DMS153 treated with DMSO at 0.1 percent for 48 hours (cell line): ENCODE data around the gene C19orf53.
A peak's percentile ranks its signal among the peaks of the same experiment; 100 is the strongest.
"Not testable (repeated sequence)": the region's sequence is repeated elsewhere in the genome, so short reads cannot be mapped to it uniquely, and the experiment has no call there.

Experiments
- DNase-seq: peaks from one replicate; lab custom pipeline; 2025; ENCODE audit not compliant: unreplicated experiment; lab: John Stamatoyannopoulos, UW

Gene C19orf53

DNA sequence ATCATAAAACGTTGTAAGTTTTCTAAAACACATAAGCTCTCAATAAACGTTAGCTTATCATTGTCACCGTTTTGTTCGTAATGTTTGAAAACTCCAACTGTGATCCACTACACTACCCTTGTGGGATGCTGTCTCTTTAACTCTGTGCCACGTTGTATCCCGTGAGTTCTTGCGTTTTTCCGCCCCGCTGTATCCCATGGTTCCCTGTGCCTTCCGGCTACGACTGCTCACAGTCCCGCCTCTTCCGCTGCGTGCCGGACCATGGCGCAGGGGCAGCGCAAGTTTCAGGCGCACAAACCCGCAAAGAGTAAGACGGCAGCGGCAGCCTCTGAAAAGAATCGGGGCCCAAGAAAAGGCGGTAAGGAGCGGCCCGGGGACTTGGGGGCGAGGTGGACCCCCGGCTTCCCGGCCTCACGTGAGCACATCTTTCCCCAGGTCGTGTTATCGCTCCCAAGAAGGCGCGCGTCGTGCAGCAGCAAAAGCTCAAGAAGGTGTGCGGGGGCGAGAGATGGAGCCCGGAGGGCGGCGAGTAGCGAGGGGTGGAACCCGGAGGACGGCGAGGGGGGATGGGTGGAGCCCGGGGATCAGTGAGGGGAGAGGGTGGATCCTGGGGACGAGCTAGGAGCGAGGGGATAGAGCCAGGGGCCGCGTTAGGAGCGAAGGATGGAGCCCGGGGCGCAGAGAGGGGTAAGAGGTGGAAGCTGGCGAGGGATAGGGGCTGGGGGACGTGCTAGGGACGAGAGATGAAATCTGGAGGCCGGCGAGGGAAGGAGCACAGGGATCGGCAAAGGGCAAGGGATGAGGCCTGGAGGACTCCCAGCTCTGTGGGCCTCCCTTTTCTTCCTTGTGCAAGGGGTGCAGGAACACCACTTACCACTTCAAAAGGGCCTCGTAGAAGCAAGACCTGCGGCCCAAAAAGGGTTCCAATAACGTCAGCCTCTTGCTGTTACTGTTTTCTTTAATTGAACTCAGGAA is at the start of gene C19orf53:
TSS of gene C19orf53 (plus strand) at position 240 of the 975 bp plus-strand sequence. CDS start at position 262, 22 bp downstream.
- DNase-seq = peak; percentile 80

DNA sequence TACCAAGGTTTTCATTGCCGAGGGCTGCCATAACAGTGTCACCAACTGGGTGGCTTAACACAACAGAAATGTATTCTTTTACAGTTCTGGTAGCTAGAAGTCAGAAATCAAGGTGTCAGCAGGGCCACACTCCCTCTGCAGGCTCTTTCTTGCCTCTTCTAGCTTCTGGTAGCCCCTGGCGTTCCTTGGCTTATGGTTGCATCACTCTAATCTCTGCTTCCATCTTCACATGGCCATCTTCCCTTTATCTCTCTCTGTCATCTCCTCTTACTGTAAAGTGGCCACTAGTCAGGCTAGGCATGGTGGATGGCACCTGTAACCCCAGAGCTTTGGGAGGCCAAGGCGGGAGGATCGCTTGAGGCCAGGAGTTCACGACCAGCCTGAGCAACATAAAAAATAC is 47.9 kb upstream of the C19orf53 start:
- DNase-seq = no peak

DNA sequence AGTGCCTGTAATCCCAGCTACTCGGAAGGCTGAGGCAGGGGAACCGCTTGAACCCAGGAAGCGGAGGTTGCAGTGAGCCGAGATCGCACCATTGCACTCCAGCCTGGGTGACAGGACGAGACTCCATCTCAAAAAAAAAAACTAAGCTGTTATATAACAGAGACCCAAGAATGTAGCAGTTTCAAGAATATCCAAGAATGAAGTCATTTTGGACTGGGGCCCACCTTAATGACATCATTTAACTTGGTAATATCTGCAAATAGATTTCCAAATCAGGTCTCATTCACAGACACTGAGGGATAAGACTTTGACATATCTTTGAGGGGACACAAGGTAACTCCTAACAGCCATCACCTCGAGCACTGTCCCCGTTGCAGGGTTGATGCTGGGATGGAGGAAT is 46.5 kb upstream of the C19orf53 start:
- DNase-seq = no peak

DNA sequence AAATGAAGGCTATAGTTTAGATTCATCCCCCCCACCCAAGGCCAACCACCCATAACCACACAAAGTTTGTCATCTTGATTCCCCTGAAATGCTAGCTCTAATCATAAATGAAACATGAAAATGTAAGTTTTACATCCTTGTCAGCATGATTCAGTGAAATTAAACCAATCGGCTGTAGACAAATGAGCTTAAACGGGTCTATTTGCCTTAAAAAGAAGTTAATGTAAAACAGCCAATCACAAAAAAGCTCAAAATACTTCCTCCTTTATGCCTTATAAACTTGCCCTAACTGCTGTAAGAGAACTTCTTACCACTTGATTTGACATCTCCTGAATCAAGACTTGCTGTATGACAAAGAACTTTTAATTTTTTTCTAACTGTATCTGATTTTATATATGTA is 44.4 kb upstream of the C19orf53 start:
- no peak for DNase-seq

DNA sequence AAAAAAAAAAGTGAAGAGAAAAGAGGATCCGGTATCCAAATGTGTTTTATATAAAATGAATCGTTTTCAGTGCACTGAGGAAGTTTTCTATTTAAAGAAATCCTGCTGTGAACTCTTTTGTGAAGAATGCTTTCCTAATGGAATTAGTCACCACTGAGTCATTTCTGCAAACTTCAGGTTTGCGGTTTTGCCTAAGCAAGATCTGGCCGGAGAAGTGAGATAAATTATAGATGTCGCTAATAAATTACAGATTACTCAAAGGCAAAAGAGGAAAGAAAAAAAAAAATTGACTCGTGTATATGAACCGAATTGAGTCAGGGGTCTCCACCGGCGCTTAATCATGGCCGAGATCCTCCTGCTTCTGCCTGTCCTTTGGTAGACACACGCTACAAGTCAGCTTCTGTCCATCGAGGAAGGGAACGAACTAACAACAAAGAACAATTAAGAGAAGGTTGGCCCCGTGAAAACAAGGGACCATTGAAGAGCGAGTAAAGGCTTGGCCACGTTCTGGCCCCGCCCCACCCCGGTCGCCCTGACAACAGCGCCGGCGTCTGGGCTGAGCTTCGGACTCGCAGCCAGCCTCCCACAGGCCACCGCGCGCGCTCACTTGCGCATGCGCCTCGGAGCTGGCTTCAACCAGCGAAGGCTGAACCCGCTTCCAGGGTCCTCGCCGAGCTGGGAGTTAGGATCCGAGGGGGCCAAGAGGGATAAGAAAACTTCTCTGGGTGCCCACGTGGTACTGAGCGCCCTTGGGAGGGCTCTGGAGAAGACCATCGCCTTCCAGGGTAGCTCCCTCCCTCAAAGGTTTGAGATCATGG is 42.9 kb upstream of the C19orf53 start:
- DNase-seq = peak; percentile 94

DNA sequence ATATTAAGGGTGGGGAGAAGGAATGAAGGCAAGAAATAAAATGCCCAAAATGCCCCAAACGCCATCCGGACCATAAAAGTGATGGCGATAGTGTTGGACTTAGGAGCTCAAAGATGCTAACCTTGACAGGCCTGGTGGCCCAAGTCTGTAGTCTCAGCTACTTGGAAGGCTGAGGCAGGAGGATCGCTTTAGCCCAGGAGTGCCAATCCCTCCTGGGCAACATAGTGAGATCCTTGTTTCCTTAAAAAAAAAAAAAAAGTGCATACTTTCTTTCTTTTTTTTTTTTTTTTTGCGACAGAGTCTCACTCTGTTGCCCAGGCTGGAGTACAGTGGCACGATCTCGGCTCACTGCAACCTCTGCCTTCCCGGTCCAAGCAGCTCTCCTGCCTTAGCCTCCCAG is 41.9 kb upstream of the C19orf53 start:
- DNase-seq = no peak

DNA sequence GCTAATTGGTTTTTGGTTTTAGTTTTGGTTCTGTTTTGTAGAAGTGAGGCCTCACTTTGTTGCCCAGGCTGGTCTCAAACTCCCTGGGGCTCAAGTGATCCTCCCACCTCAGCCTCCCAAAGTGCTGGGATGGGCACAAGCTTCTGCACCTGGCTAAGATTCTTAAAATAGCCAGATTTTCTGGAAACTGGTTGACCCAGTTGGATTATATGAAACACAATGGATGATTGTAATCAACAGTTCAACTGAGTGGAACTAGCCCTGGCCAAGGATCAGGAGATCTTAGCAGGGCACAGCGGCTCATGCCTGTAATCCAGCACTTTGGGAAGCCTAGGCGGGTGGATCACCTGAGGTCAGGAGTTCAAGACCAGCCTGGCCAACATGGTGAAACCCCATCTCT is 39.5 kb upstream of the C19orf53 start:
- DNase-seq = no peak

DNA sequence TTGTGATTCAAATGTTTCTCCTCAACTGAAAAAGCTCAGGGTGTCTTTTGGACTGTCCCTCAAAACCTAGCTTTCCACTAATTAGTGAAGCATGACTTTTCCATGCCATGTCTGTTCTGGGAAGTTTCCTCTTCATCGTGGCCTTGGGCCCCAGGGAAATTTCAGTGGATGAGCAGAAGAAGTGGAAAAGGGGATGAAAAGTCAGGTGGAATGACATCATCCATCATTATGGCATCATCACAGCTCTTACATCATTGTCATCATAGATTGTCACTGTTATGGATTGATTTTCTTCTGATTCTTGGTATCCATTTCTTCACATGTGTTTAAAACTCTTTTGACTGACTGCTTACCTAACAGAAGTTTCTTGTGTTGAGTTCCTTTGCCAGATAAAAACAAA is 36.2 kb upstream of the C19orf53 start:
- DNase-seq = no peak

DNA sequence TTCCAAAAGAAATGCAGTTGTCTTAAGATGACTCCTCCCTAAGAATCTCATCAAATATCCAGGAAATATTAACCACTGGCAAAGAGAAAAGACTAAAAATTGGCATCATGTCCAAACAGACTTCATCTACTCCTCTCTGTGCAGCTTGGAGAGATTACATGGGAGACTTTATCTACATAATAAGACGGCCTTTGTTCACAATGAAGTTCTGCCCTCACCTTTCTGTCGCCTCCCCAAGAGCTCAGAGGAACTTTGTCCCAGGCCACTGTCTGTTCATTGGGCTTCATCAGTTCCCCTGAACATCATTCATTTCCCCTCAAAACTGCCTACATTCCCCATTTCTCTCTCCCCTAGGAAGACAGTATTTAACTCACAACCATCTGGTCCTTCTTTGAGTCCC is 32.4 kb upstream of the C19orf53 start:
- DNase-seq = no peak

DNA sequence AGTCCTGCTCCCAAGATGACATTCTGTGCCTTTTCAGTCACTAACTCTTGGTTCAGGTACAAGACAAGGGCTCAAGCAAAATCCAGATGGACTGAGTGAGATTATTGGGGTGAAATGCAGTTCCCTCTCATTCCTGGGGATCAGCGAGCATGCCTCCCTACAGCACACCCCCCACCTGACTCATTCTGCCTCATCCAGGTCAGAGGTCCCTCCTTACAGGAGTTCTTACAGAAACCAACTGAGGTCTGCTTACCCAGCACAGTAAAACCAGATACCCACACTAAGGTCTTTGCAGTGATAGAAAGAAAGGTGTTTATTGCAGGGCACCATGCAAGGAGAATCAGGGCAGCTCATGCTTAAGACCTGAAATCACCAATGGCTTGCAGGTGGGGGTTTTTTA is 31.5 kb upstream of the C19orf53 start:
- no peak for DNase-seq

DNA sequence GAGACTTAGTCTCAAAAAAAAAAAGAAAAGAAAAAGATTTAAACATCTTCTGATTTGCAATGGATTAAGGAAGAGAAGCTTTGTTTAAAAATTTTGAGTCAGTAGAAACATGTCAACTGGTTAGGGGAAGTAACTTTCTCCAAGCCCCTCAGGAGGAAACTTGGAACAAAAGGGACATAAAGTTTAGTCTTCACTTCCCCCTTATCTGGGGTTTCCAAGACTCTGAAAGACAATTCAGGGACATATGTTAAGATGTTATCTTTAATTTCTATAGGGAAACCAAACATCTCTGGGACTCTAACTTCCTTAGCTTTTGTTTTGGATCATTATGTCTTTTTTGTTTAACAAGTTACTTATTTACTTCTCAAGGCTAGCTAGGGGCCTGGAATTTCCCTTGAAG is 30.1 kb upstream of the C19orf53 start:
- no peak for DNase-seq

DNA sequence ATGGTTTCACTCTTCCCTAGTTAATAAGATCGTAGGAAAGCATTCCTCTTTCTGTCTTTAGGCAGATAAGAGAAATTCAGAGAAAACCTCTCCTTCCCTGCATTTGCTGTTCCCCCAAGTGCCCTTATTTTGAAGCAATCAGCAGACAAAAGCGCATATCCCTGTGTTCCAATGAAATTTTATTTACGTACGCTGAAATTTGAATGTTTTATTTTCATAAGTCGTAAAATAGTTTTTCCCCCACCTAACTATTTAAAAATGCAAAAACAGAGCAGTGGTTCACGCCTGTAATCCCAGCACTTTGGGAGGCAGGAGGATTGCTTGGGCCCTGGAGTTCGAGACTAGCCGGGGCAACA is 27.2 kb upstream of the C19orf53 start:
- no peak for DNase-seq

DNA sequence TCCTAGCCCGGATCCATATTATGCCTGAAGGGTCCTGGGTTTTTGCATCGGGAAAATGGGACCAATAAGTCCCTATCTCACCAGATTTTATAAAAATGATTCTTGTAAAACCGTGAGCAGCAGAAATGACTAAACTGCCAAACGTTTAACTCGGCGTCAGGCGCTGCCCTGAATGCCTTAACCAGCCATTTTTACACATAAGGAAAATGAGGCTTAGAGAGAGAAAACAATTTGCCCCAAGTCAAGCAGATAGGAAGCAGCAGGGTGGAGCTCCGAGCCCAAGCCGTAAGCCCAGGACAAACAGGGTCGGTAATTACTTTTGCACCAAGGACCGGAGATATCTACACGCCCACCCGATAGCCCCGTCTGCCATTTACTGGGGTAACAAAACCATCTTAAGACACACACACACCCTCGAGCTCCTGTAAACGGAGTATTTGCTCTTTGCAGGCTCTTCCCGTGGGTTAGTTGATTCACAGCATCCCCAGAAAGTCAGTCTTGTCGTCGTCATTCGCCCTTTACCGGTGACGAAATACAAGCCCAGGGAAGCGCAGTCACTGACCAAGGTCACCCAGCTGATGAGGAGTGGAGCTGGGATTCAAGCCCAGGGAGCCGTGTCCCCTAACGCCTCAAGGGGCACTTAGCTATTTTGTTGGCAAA is 26.0 kb upstream of the C19orf53 start:
- DNase-seq = no peak

DNA sequence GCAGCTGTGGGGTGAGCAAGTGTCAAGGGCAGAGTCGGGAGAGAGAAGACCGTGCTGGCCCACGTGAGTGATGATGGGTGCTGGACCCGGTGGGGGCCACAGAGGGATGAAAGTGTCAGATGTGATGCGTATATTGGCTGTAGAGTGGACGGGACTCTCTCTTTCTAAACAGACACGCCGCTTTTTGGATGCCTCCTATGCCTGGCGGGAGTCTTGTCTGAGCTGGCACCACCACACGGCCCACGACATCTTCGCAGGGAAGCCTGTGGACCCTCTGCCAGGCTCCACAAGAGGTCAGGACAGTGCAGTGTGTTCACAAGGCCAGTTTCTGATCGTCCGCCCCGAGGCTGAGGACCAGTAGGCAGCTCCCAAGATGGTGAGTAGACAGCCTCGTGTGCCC is 22.8 kb upstream of the C19orf53 start:
- DNase-seq = no peak

DNA sequence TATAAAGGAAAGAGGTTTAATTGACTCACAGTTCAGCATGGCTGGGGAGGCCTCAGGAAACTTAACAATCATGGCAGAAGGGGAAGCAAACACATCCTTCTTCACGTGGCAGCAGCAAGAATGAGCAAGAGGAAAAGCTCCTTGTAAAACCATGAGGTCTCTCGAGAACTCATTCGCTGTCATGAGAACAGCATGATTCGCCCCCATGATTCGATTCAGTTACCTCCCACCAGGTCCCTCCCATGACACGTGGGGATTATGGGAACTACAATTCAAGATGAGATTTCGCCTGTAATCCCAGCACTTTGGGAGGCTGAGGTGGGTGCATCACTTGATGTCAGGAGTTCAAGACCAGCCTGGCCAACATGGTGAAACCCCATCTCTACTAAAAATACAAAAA is 20.6 kb upstream of the C19orf53 start:
- DNase-seq = not testable (repeated sequence)

DNA sequence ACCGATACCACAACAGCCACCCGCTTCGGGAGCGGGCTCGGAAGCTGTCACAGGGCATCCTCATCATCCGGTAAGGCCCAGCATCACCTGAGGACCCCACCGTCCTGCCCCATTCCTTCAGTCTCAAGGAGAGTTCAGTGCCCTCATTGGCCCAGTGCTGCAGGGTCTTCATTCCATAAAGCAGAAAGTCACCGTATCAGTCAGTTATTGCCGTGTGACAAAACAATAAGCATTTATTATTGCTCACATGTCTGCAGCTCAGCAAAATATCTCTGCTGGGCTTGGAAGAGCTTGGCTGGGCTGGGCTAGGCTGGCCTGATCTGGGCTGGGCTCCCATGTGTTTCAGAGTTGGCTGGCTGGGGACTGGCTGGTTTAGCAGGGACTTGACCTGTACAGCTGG is 18.0 kb upstream of the C19orf53 start:
- DNase-seq = no peak

DNA sequence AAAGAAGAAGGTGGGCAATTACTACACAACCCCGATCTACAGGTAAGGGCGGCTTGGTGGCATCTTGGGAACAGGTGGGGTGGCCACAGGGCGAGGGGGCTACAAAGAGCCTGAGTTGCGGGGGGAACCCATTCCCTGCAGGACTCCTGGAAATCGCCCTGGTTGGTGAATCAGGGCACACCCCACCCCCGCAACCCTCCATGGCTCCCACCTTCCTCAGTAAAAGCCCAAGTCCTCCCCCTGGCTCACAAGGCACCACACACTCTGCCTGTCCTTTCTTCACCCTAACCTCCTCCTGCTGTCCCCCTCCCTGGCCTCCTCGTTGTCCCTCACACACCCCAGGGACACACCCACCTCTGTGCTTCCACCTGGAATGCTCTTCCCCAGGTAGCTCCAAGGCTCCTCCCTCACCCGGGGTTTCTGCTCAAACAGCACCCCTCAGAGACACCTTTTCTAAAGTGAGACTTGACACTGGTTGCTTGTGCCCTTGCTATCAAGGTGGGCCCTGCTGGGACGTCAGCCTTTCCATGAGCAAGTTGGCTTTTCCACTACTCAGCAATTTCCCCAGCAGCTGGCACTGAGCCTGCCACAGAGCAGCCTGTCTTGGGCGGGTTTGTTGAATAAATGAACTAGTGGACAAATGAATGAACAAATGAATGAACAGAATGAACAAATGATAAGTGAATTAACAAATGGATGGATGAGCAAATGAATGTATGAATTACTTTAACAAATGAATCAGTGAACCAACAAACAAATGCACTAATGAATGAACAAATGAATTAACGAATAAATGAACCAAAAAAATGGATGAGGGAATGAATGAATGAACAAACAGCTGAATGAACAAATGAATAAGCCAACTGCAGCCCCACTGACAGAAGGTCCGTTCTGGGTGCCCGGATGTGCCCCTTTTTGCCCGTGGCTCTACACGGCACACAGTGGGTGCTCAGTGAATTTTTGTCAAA is 16.2 kb upstream of the C19orf53 start:
- DNase-seq = no peak

DNA sequence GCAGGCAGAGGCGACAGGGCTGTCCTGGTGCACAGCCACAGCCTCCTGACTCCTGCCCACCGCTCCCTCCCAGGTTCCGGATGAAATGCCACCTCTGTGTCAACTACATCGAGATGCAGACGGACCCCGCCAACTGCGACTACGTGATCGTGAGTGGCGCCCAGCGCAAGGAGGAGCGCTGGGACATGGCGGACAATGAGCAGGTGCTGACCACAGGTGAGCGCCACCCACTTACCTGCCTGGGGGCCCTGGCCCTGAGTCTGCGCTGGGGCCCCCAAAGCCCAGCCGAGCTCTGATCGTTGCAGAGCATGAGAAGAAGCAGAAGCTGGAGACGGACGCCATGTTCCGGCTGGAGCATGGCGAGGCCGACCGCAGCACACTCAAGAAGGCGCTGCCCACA is 15.5 kb upstream of the C19orf53 start:
- DNase-seq = no peak

DNA sequence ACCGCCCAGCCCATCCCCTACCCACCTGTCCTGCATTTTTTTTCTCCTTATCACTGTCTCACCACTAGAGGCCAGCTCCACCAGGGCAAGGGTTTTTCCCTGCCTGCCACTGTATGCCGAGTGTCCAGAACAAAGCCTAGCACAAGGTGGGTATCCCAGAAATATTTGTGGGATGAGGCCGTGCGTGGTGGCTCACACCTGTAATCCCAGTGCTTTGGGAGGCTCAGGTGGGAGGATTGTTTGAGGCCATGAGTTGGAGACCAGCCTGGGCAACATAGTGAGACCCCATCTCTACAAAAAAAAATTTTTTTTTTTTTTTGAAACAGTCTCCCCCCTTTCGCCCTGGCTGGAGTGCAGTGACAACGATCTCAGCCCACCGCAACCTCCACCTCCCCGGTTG is 12.8 kb upstream of the C19orf53 start:
- no peak for DNase-seq

DNA sequence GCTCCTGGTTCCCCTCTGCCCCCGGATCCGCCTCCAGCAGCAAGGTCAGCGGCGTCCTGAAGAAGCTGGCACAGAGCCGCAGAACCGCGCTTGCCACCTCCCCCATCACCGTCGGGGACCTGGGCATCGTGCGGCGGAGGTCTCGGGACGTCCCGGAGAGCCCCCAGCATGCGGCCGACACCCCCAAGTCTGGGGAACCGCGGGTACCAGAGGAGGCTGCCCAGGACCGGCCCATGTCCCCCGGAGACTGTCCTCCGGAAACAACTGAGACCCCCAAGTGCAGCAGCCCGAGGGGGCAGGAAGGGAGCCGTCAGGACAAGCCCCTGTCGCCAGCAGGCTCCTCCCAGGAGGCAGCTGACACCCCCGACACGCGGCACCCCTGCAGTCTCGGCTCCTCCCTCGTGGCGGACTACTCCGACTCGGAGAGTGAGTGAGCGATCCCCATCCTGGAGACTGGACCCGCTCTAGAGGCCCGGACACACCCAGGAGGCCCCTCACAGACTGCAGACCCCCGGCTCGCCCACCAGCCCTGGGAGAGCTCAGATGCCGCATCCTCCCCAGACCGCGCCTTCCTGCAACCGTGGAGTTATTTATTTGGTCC is 11.5 kb upstream of the C19orf53 start:
- no peak for DNase-seq
